Stomach (tissue), 4 donors: Measurements from ENCODE around the gene PRR20D.

Experiments used
- EP300 ChIP-seq: sonication (generic); formaldehyde crosslinking; IDR thresholded peaks from one replicate; pipeline ENCODE4 v1.6.1; 2017; ENCODE audit warnings: antibody characterized with exemption
- POLR2A ChIP-seq, 4 donors: fragments of 450-650 bp; IDR thresholded peaks; one replicate each; pipeline ENCODE4 v1.6.1; 2016; ENCODE audit warnings: antibody characterized with exemption in 4 of 4, control low read depth in 2 of 4, mild to moderate bottlenecking in 1 of 4, moderate library complexity in 1 of 4
- POLR2AphosphoS5 ChIP-seq, 3 donors: sonication (generic); formaldehyde crosslinking; IDR thresholded peaks; one replicate each; pipeline ENCODE4 v1.6.1; 2016; ENCODE audit warnings: antibody characterized with exemption in 3 of 3
- TF ChIP-seq, protein P1 (sequence below), 7 experiments: fragments of 450-650 bp in 4 of 7; fragments of 200-600 bp in 3 of 7; sonication (generic) in 3 of 7; IDR thresholded peaks; one replicate each; pipeline ENCODE4 v1.5.1; 2016 to 2019; ENCODE audit warnings: antibody characterized with exemption in 7 of 7, control low read depth in 2 of 7, mild to moderate bottlenecking in 1 of 7

GRCh38 chr13:57191667-57192066 is 31.2 kb downstream of the PRR20D start:
- TF ChIP-seq, protein P1, sequence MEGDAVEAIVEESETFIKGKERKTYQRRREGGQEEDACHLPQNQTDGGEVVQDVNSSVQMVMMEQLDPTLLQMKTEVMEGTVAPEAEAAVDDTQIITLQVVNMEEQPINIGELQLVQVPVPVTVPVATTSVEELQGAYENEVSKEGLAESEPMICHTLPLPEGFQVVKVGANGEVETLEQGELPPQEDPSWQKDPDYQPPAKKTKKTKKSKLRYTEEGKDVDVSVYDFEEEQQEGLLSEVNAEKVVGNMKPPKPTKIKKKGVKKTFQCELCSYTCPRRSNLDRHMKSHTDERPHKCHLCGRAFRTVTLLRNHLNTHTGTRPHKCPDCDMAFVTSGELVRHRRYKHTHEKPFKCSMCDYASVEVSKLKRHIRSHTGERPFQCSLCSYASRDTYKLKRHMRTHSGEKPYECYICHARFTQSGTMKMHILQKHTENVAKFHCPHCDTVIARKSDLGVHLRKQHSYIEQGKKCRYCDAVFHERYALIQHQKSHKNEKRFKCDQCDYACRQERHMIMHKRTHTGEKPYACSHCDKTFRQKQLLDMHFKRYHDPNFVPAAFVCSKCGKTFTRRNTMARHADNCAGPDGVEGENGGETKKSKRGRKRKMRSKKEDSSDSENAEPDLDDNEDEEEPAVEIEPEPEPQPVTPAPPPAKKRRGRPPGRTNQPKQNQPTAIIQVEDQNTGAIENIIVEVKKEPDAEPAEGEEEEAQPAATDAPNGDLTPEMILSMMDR (IDR thresholded peaks at IDR 0.05) = no peak
- TF ChIP-seq POLR2A (IDR thresholded peaks at IDR 0.05) (no peak), POLR2AphosphoS5 (IDR thresholded peaks at IDR 0.05) (no peak), EP300 (no peak)
